ENCODE data around the gene L3MBTL3. TPM values are rescaled to one million over a fixed set of nuclear protein-coding genes. Genes with fewer than 3 reads are reported as not detected.
A peak's percentile ranks its signal among the peaks of the same experiment; 100 is the strongest.

L3MBTL3 gene
- total and polyA plus RNA-seq, 12 donors = 0.77 to 4.0 (median 2.3) TPM

DNA sequence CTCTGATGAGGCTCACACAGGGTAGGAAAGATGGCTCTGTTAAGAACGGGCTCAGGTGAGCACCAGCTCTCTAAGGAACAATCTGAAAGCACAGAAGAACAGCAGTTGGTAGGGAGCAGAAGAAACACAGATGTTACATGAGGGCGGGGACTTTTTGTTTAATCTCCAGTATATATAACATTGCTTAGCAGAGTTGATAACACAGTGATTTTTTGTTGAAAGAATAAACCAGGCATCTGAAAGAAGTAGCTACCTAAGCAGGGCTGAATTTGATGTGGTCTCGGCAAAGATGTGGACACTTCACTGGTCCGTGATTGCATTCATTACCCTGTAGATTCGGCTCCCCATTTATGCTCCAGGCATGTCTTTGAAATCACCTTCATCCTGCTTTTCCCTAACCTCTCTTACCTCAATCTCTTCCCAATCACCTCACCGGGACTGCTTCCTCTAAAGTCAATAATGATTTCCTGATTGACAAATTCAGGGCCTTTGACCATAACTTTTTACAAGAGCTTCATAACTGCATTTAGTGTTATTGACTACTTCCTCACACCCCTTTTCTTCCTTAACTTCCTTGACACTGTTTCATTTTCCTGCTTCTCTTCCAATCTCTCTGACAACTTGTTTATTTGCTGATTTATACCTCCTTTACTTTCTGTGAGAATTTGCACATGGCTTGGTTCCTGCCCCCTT lies 170.0 kb downstream of the L3MBTL3 start:
- H3K4me3 ChIP-seq = no peak overlapping the region
- 85 to 87% methylated on average over 6 of the region's 6 CpGs for WGBS, 2 donors
- H3K36me3 ChIP-seq = no peaks in the 10 kb centered on the region
- intact Hi-C loops (cut with DNase I) = no loop called here
- H3K27ac ChIP-seq = no peak overlapping the region
- no peaks in the 10 kb centered on the region for H3K27me3 ChIP-seq
- ATAC-seq (no peak), DNase-seq (no peak)
- no peak for TF ChIP-seq CTCF (IDR thresholded peaks at IDR 0.05)
- peaks cover 0 to 19% (median 0%) of the 10 kb centered on the region in 9 donors for H3K4me1 ChIP-seq
- H3K9me3 ChIP-seq = peaks cover 0 to 3% (median 0%) of the 10 kb centered on the region in 11 donors

GRCh38 chr6:130189531-130190397 lies 171.4 kb downstream of the L3MBTL3 start:
- Histone ChIP-seq H3K27me3 (no peaks in the 10 kb centered on the region), H3K36me3 (no peaks in the 10 kb centered on the region), H3K27ac (no peak overlapping the region), H3K4me1 (peaks cover 0 to 16% (median 0%) of the 10 kb centered on the region in 9 donors), H3K9me3 (peaks cover 0 to 3% (median 0%) of the 10 kb centered on the region in 11 donors), H3K4me3 (no peak overlapping the region)
- DNase-seq (no peak), ATAC-seq (peak in 6 of 8 donors; percentile 48 to 87 (median 65))
- TF ChIP-seq CTCF (IDR thresholded peaks at IDR 0.05) = no peak
- intact Hi-C loops (cut with DNase I) = no loop called here
- 75% methylated on average over 8 of the region's 8 CpGs for WGBS, 2 donors

Other genes starting within 250 kb of the L3MBTL3 start
- gene TMEM244, start 157.3 kb upstream of the L3MBTL3 start, total RNA-seq = not detected
- not detected for gene TMEM244, start 157.3 kb upstream of the L3MBTL3 start, polyA plus RNA-seq
- 1 to 10 TPM in 1 of 10 donors, under 1 TPM in 2, not detected in 7; 0.38 to 3.1 (median 0.69) TPM for gene SAMD3, start 204.4 kb downstream of the L3MBTL3 start, total RNA-seq
- under 1 TPM; 0.12 to 0.51 TPM for gene SAMD3, start 204.4 kb downstream of the L3MBTL3 start, polyA plus RNA-seq